H9 (cell line): ENCODE results near the gene ALCAM. TPM values are rescaled to one million over a fixed set of nuclear protein-coding genes. Genes with fewer than 3 reads are reported as not detected.

ENCODE experiments used
- DNase-seq: peaks from one replicate; pipeline ENCODE4 v3.0.0-alpha.2; 2017
- H2AFZ ChIP-seq: one replicate; pipeline ENCODE4 v1.6.1; 2013; ENCODE audit warnings: mild to moderate bottlenecking, low read length, control low read depth, moderate library complexity
- H2AK5ac ChIP-seq: 2 replicates; pipeline ENCODE4 v1.6.1; 2013; ENCODE audit warnings: low read length, control low read depth, mixed read lengths; ENCODE audit not compliant: insufficient read length
- H2BK120ac ChIP-seq: one replicate; pipeline ENCODE4 v1.6.1; 2013; ENCODE audit warnings: low read depth, mild to moderate bottlenecking, low read length, control low read depth, inconsistent platforms; ENCODE audit not compliant: poor library complexity, severe bottlenecking
- H2BK12ac ChIP-seq: 2 replicates; pipeline ENCODE4 v1.6.1; 2013; ENCODE audit warnings: low read length, control low read depth, mixed read lengths, low read depth; ENCODE audit not compliant: insufficient read length
- H2BK15ac ChIP-seq: 2 replicates; pipeline ENCODE4 v1.6.1; 2013; ENCODE audit warnings: low read depth, low read length, control low read depth
- H2BK20ac ChIP-seq: one replicate; pipeline ENCODE4 v1.6.1; 2013; ENCODE audit warnings: low read depth, mild to moderate bottlenecking, low read length, control low read depth, inconsistent platforms; ENCODE audit not compliant: poor library complexity, severe bottlenecking
- H2BK5ac ChIP-seq: 2 replicates; pipeline ENCODE4 v1.6.1; 2013; ENCODE audit warnings: low read length, control low read depth, mixed read lengths; ENCODE audit not compliant: insufficient read length
- H3K14ac ChIP-seq: 2 replicates; pipeline ENCODE4 v1.6.1; 2013; ENCODE audit warnings: low read length, control low read depth; ENCODE audit not compliant: insufficient read depth
- H3K18ac ChIP-seq: 2 replicates; pipeline ENCODE4 v1.6.1; 2013; ENCODE audit warnings: low read depth, mild to moderate bottlenecking, mixed read lengths, low read length, control low read depth; ENCODE audit not compliant: insufficient read length
- H3K23ac ChIP-seq: 2 replicates; pipeline ENCODE4 v1.6.1; 2013; ENCODE audit warnings: low read length, control low read depth, mixed read lengths, low read depth; ENCODE audit not compliant: insufficient read length
- H3K23me2 ChIP-seq: 2 replicates; pipeline ENCODE4 v1.6.1; 2013; ENCODE audit warnings: low read depth, mild to moderate bottlenecking, mixed read lengths, low read length, control low read depth; ENCODE audit not compliant: insufficient read length, poor library complexity, severe bottlenecking
- H3K27ac ChIP-seq: 2 replicates; pipeline ENCODE4 v1.5.1; 2013; ENCODE audit warnings: low read length, control low read depth, mixed read lengths, low read depth; ENCODE audit not compliant: insufficient read length
- H3K27me3 ChIP-seq: 2 replicates; pipeline ENCODE4 v1.6.1; 2013; ENCODE audit warnings: low read length, control low read depth, inconsistent platforms; ENCODE audit not compliant: insufficient read depth
- H3K4ac ChIP-seq: 2 replicates; pipeline ENCODE4 v1.6.1; 2013; ENCODE audit warnings: low read depth, mild to moderate bottlenecking, control low read depth, inconsistent platforms, low read length, moderate library complexity
- H3K4me1 ChIP-seq: 2 replicates; pipeline ENCODE4 v1.6.1; 2013; ENCODE audit warnings: low read length, control low read depth, inconsistent platforms; ENCODE audit not compliant: insufficient read depth
- H3K4me2 ChIP-seq: 2 replicates; pipeline ENCODE4 v1.6.1; 2013; ENCODE audit warnings: low read length, control low read depth, mixed read lengths; ENCODE audit not compliant: insufficient read length, insufficient read depth
- H3K56ac ChIP-seq: 2 replicates; pipeline ENCODE4 v1.6.1; 2013; ENCODE audit warnings: low read depth, mild to moderate bottlenecking, mixed read lengths, low read length, control low read depth; ENCODE audit not compliant: insufficient read length
- H3K79me1 ChIP-seq: 2 replicates; pipeline ENCODE4 v1.6.1; 2013; ENCODE audit warnings: low read depth, mild to moderate bottlenecking, moderate library complexity, low read length, control low read depth, inconsistent platforms; ENCODE audit not compliant: insufficient read depth, poor library complexity, severe bottlenecking
- H3K79me2 ChIP-seq: 2 replicates; pipeline ENCODE4 v1.6.1; 2013; ENCODE audit warnings: low read length, control low read depth, inconsistent platforms; ENCODE audit not compliant: insufficient read depth
- H3K9ac ChIP-seq: 2 replicates; pipeline ENCODE4 v1.6.1; 2013; ENCODE audit warnings: low read length, control low read depth, mixed read lengths; ENCODE audit not compliant: insufficient read length; ENCODE audit errors: extremely low read depth
- H3K9me3 ChIP-seq: one replicate; pipeline ENCODE4 v1.6.1; 2013; ENCODE audit warnings: low read depth, low read length, inconsistent platforms; ENCODE audit not compliant: control insufficient read depth
- H3T11ph ChIP-seq: one replicate; pipeline ENCODE4 v1.6.1; 2013; ENCODE audit warnings: mild to moderate bottlenecking, low read length, control low read depth, inconsistent platforms
- H4K20me1 ChIP-seq: one replicate; pipeline ENCODE4 v1.6.1; 2013; ENCODE audit not compliant: control insufficient read depth, insufficient read length, insufficient read depth
- H4K5ac ChIP-seq: 2 replicates; pipeline ENCODE4 v1.6.1; 2013; ENCODE audit warnings: low read depth, mild to moderate bottlenecking, mixed read lengths, low read length, control low read depth; ENCODE audit not compliant: insufficient read length
- H4K8ac ChIP-seq: replicated peaks from 2 replicates; pipeline ENCODE4 v1.6.1; 2013; ENCODE audit warnings: low read length, control low read depth, mixed read lengths, low read depth; ENCODE audit not compliant: insufficient read length
- H4K91ac ChIP-seq: 2 replicates; pipeline ENCODE4 v1.6.1; 2013; ENCODE audit warnings: low read depth, mild to moderate bottlenecking, moderate library complexity, mixed read lengths, low read length, control low read depth; ENCODE audit not compliant: insufficient read length
- H3K27ac Mint-ChIP-seq, 3 experiments: 2 replicates in 2 of 3; 3 replicates in 1 of 3; pipeline ENCODE4 v1.8.0; 2020 to 2021; ENCODE audit warnings: mixed read lengths in 3 of 3, mild to moderate bottlenecking in 1 of 3, moderate library complexity in 1 of 3
- H3K27me3 Mint-ChIP-seq: 2 replicates; pipeline ENCODE4 v1.8.0; 2021; ENCODE audit warnings: low read depth, mild to moderate bottlenecking, moderate library complexity, mixed read lengths
- H3K36me3 Mint-ChIP-seq, 3 experiments: 2 replicates in 2 of 3; 3 replicates in 1 of 3; pipeline ENCODE4 v1.8.0; 2020 to 2021; ENCODE audit warnings: low read depth in 3 of 3, mixed read lengths in 3 of 3; ENCODE audit not compliant: insufficient read depth in 1 of 3
- H3K4me1 Mint-ChIP-seq, 2 experiments: 2 replicates each; pipeline ENCODE4 v1.8.0; 2020; ENCODE audit warnings: mixed read lengths in 2 of 2
- H3K4me3 Mint-ChIP-seq, 2 experiments: 2 replicates in 1 of 2; 3 replicates in 1 of 2; pipeline ENCODE4 v1.8.0; 2020 to 2021; ENCODE audit warnings: mild to moderate bottlenecking in 2 of 2, mixed read lengths in 2 of 2, moderate library complexity in 1 of 2
- H3K9me3 Mint-ChIP-seq, 2 experiments: 2 replicates in 1 of 2; 3 replicates in 1 of 2; pipeline ENCODE4 v1.8.0; 2020; ENCODE audit warnings: mild to moderate bottlenecking in 2 of 2, mixed read lengths in 2 of 2, moderate library complexity in 1 of 2
- WGBS: extraction: QIAGEN DNeasy Blood & Tissue Kit; methylation state at CpG from one replicate; pipeline ENCODE4 v1.1.7; 2013; ENCODE audit warnings: missing lambda C conversion rate, low lambda C conversion rate, mixed read lengths; ENCODE audit not compliant: insufficient read length; ENCODE audit errors: extremely low coverage; 5-methylcytosine and 5-hydroxymethylcytosine counted together
- total RNA-seq: library from RNA; stranded (reverse); gene quantifications from 2 replicates; pipeline ENCODE4 v1.2.1, GENCODE V29; 2021
- TF ChIP-seq, protein P1 (sequence below): fragments of 200-600 bp; sonication (generic); conservative IDR thresholded peaks from 3 replicates; pipeline ENCODE4 v1.8.0; 2021; ENCODE audit warnings: antibody characterized with exemption, mild to moderate bottlenecking

Gene ALCAM
- total RNA-seq, 1 experiment from 2014 or later, result 43.7 TPM

GRCh38 chr3:105369500-105370371, 3.0 kb downstream of the ALCAM start:
- H3K27me3 ChIP-seq, result no peaks in the 10 kb centered on the region
- no peak overlapping the region for H3T11ph ChIP-seq
- no peak overlapping the region for H3K56ac ChIP-seq
- H3K23ac ChIP-seq, result no peak overlapping the region
- no peak overlapping the region for H2BK120ac ChIP-seq
- peak overlapping the region; percentile 86 for H3K4me2 ChIP-seq
- H4K5ac ChIP-seq, result no peak overlapping the region
- H3K23me2 ChIP-seq, result peaks cover 40% of the 10 kb centered on the region
- no peak overlapping the region for H3K27ac ChIP-seq
- H3K9me3 Mint-ChIP-seq, result no peaks in the 10 kb centered on the region; a peak in 3 of 5 replicates
- peaks cover 30 to 31% of the 10 kb centered on the region in 2 experiments for H3K4me1 Mint-ChIP-seq
- no peak overlapping the region for H2BK20ac ChIP-seq
- TF ChIP-seq, protein P1, sequence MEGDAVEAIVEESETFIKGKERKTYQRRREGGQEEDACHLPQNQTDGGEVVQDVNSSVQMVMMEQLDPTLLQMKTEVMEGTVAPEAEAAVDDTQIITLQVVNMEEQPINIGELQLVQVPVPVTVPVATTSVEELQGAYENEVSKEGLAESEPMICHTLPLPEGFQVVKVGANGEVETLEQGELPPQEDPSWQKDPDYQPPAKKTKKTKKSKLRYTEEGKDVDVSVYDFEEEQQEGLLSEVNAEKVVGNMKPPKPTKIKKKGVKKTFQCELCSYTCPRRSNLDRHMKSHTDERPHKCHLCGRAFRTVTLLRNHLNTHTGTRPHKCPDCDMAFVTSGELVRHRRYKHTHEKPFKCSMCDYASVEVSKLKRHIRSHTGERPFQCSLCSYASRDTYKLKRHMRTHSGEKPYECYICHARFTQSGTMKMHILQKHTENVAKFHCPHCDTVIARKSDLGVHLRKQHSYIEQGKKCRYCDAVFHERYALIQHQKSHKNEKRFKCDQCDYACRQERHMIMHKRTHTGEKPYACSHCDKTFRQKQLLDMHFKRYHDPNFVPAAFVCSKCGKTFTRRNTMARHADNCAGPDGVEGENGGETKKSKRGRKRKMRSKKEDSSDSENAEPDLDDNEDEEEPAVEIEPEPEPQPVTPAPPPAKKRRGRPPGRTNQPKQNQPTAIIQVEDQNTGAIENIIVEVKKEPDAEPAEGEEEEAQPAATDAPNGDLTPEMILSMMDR, result peak; percentile 62
- H3K36me3 Mint-ChIP-seq, result peaks cover 0 to 2% (median 0%) of the 10 kb centered on the region in 3 experiments; a peak in 2 of 7 replicates
- peak overlapping the region; percentile 78 to 92 for H3K4me3 Mint-ChIP-seq
- H3K27ac Mint-ChIP-seq, result 0 out of 7 replicates have a peak overlapping the region, but pooled peaks of 1 of the 3 experiments have one; percentile 48
- no peak overlapping the region for H2AFZ ChIP-seq
- no peak overlapping the region for H4K91ac ChIP-seq
- H3K9me3 ChIP-seq, result no peaks in the 10 kb centered on the region
- H3K79me1 ChIP-seq, result no peaks in the 10 kb centered on the region
- H3K9ac ChIP-seq, result peak overlapping the region; percentile 33
- H2BK15ac ChIP-seq, result no peak overlapping the region
- no peak overlapping the region for H4K8ac ChIP-seq
- no peaks in the 10 kb centered on the region for H3K79me2 ChIP-seq
- no peaks in the 10 kb centered on the region for H3K4me1 ChIP-seq
- H3K18ac ChIP-seq, result no peak overlapping the region
- no peak overlapping the region for H2BK5ac ChIP-seq
- no peak overlapping the region for H2BK12ac ChIP-seq
- H3K4ac ChIP-seq, result no peak overlapping the region
- no CpG with 5 or more reads among the region's 22 CpGs for WGBS
- peak; percentile 41 for DNase-seq
- H2AK5ac ChIP-seq, result no peak overlapping the region
- H4K20me1 ChIP-seq, result no peaks in the 10 kb centered on the region
- H3K27me3 Mint-ChIP-seq, result peaks cover 13% of the 10 kb centered on the region
- H3K14ac ChIP-seq, result peak overlapping the region; percentile 64; the same call in 1 of the 2 replicates
